Adipose tissue (tissue), 3 donors: ENCODE measurements around the gene MITF. TPM values are rescaled to one million over a fixed set of nuclear protein-coding genes. Genes with fewer than 3 reads are reported as not detected.

Experiments used
- H3K27ac ChIP-seq: one replicate; pipeline ENCODE4 v1.5.1; 2013; ENCODE audit warnings: low read depth, low read length
- WGBS, 3 donors: extraction: QIAGEN DNeasy Blood & Tissue Kit; methylation state at CpG; one replicate each; pipeline ENCODE4 v1.1.7; 2013; 5-methylcytosine and 5-hydroxymethylcytosine counted together
- polyA plus RNA-seq, 3 donors: library from polyadenylated mRNA; stranded (reverse); fragments of 200-250 nt; gene quantifications; one replicate each; pipeline ENCODE4 v1.2.3, GENCODE V29; 2013
- donor health status: healthy with polysubstance abuse.
- donor health status: Bipolar disorder and iron deficiency.
- donor health status: healthy.

The MITF gene
- polyA plus RNA-seq, 3 donors = 1.6 to 13.3 (median 7.3) TPM

GRCh38 chr3:69811452-69812401 is 72.5 kb downstream of the MITF start:
- H3K27ac ChIP-seq = no peak overlapping the region

GRCh38 chr3:69815970-69816369 is 76.7 kb downstream of the MITF start:
- 41 to 61% (median 60%) methylated on average over 1 of the region's 1 CpG for WGBS, 3 donors
- H3K27ac ChIP-seq = no peak overlapping the region

More at GRCh38 chr3:69811452-69812401, 72.5 kb downstream of the MITF start:
- 48 to 78% (median 67%) methylated on average over 4 of the region's 4 CpGs for WGBS, 3 donors

GRCh38 chr3:69817988-69818387 is 78.7 kb downstream of the MITF start:
- H3K27ac ChIP-seq = no peak overlapping the region
- whole genome bisulfite sequencing, 3 donors = 95 to 96% (median 96%) methylated on average over 2 of the region's 2 CpGs

- WGBS, 3 donors = 13 to 74% (median 70%) methylated on average over 3 of the region's 3 CpGs
- no peak overlapping the region for H3K27ac ChIP-seq
These were observed 80.0 kb downstream of the MITF start for GRCh38 chr3:69819282-69819681.

GRCh38 chr3:69821133-69821532 is 81.9 kb downstream of the MITF start:
- 92 to 94% (median 93%) methylated on average over 4 of the region's 4 CpGs for WGBS, 3 donors
- H3K27ac ChIP-seq = no peak overlapping the region

GRCh38 chr3:69823743-69824142 is 84.5 kb downstream of the MITF start:
- WGBS, 3 donors = 91 to 93% (median 91%) methylated on average over 1 of the region's 1 CpG

GRCh38 chr3:69825446-69825845 is 86.2 kb downstream of the MITF start:
- WGBS, 3 donors = 74 to 89% (median 78%) methylated on average over 2 of the region's 2 CpGs
- no peak overlapping the region for H3K27ac ChIP-seq

More at GRCh38 chr3:69823743-69824142, 84.5 kb downstream of the MITF start:
- no peak overlapping the region for H3K27ac ChIP-seq

- WGBS, 3 donors = 63 to 89% (median 84%) methylated on average over 1 of the region's 1 CpG
These were observed 87.9 kb downstream of the MITF start for GRCh38 chr3:69827127-69827526.

GRCh38 chr3:69828817-69829216 is 89.6 kb downstream of the MITF start:
- no peak overlapping the region for H3K27ac ChIP-seq
- 49 to 73% (median 72%) methylated on average over 2 of the region's 2 CpGs for WGBS, 3 donors

More at GRCh38 chr3:69827127-69827526, 87.9 kb downstream of the MITF start:
- H3K27ac ChIP-seq = no peak overlapping the region

- H3K27ac ChIP-seq = no peak overlapping the region
- 49 to 98% (median 84%) methylated on average over 3 of the region's 3 CpGs for WGBS, 3 donors
These were observed 90.9 kb downstream of the MITF start for GRCh38 chr3:69830147-69830546.

- WGBS, 3 donors = 77 to 91% (median 79%) methylated on average over 5 of the region's 5 CpGs
- no peak overlapping the region for H3K27ac ChIP-seq
These were observed 92.5 kb downstream of the MITF start for GRCh38 chr3:69831737-69832136.

- no peak overlapping the region for H3K27ac ChIP-seq
These were observed 94.3 kb downstream of the MITF start for GRCh38 chr3:69833591-69833990.

- 45 to 83% (median 61%) methylated on average over 5 of the region's 5 CpGs for WGBS, 3 donors
- no peak overlapping the region for H3K27ac ChIP-seq
These were observed 99.0 kb downstream of the MITF start for GRCh38 chr3:69838217-69838616.

- 79 to 87% (median 81%) methylated on average over 3 of the region's 3 CpGs for WGBS, 3 donors
- no peak overlapping the region for H3K27ac ChIP-seq
These were observed 99.6 kb downstream of the MITF start for GRCh38 chr3:69838696-69839515.

- 73 to 84% (median 77%) methylated on average over 5 of the region's 5 CpGs for WGBS, 3 donors
- H3K27ac ChIP-seq = no peak overlapping the region
These were observed 103.1 kb downstream of the MITF start for GRCh38 chr3:69842351-69842750.

- 50 to 74% (median 53%) methylated on average over 3 of the region's 3 CpGs for WGBS, 3 donors
- H3K27ac ChIP-seq = no peak overlapping the region
These were observed 103.5 kb downstream of the MITF start for GRCh38 chr3:69842789-69843188.

GRCh38 chr3:69844706-69845105 is 105.4 kb downstream of the MITF start:
- H3K27ac ChIP-seq = no peak overlapping the region
- 81 to 94% (median 83%) methylated on average over 1 of the region's 1 CpG for WGBS, 3 donors

GRCh38 chr3:69847303-69847702 is 108.0 kb downstream of the MITF start:
- 89 to 99% (median 93%) methylated on average over 3 of the region's 3 CpGs for WGBS, 3 donors
- no peak overlapping the region for H3K27ac ChIP-seq

GRCh38 chr3:69848113-69848512 is 108.8 kb downstream of the MITF start:
- 58 to 82% (median 61%) methylated on average over 3 of the region's 3 CpGs for WGBS, 3 donors
- no peak overlapping the region for H3K27ac ChIP-seq
